Loucy (cell line): Measurements from ENCODE around the gene PLPPR5.

Experiments used
- H2AFZ ChIP-seq: fragments of 200-600 bp; sonication (generic); 2 replicates; pipeline ENCODE4 v1.6.0; 2016; ENCODE audit warnings: antibody characterized with exemption, mild to moderate bottlenecking, low read length, moderate library complexity
- H3F3A ChIP-seq: fragments of 200-600 bp; 2 replicates; pipeline ENCODE4 v1.6.0; 2016; ENCODE audit warnings: antibody characterized with exemption, low read depth, mild to moderate bottlenecking
- H3K27me3 ChIP-seq: fragments of 200-600 bp; sonication (generic); 2 replicates; pipeline ENCODE4 v1.6.1; 2014; ENCODE audit warnings: low read length, mild to moderate bottlenecking; ENCODE audit not compliant: insufficient read depth, poor library complexity, severe bottlenecking
- H3K36me3 ChIP-seq: fragments of 200-600 bp; sonication (generic); 2 replicates; pipeline ENCODE4 v1.6.1; 2016; ENCODE audit warnings: low read length; ENCODE audit not compliant: insufficient read depth
- H3K4me1 ChIP-seq: fragments of 200-600 bp; sonication (generic); 2 replicates; pipeline ENCODE4 v1.5.1; 2014; ENCODE audit warnings: low read length, mild to moderate bottlenecking; ENCODE audit not compliant: insufficient read depth, poor library complexity, severe bottlenecking
- H3K4me2 ChIP-seq: fragments of 200-600 bp; sonication (generic); 2 replicates; pipeline ENCODE4 v1.6.0; 2014; ENCODE audit warnings: antibody characterized with exemption, low read length, low read depth, mild to moderate bottlenecking; ENCODE audit not compliant: poor library complexity, severe bottlenecking
- H3K4me3 ChIP-seq: fragments of 200-600 bp; sonication (generic); 2 replicates; pipeline ENCODE4 v1.5.1; 2014; ENCODE audit warnings: low read length, mild to moderate bottlenecking, mixed read lengths; ENCODE audit not compliant: poor library complexity, severe bottlenecking
- H3K79me2 ChIP-seq: fragments of 200-600 bp; sonication (generic); 2 replicates; pipeline ENCODE4 v1.6.1; 2014; ENCODE audit warnings: low read length; ENCODE audit not compliant: insufficient read depth
- H3K9ac ChIP-seq: fragments of 200-600 bp; sonication (generic); 2 replicates; pipeline ENCODE4 v1.6.0; 2014; ENCODE audit warnings: mild to moderate bottlenecking, low read depth, low read length, moderate library complexity; ENCODE audit not compliant: poor library complexity, severe bottlenecking
- H3K9me2 ChIP-seq: fragments of 200-600 bp; sonication (generic); replicated peaks from 2 replicates; pipeline ENCODE4 v1.6.1; 2016; ENCODE audit warnings: low read depth, low read length, mixed read lengths
- H3K9me3 ChIP-seq: fragments of 200-600 bp; sonication (generic); 2 replicates; pipeline ENCODE4 v1.6.1; 2014; ENCODE audit warnings: mild to moderate bottlenecking, antibody characterized with exemption, low read length, low read depth; ENCODE audit not compliant: insufficient read depth
- H4K20me1 ChIP-seq: fragments of 200-600 bp; sonication (generic); 2 replicates; pipeline ENCODE4 v1.6.0; 2014; ENCODE audit warnings: antibody characterized with exemption, low read length, mild to moderate bottlenecking; ENCODE audit not compliant: insufficient read depth, poor library complexity, severe bottlenecking
- EZH2phosphoT487 ChIP-seq: fragments of 200-600 bp; IDR thresholded peaks from 2 replicates; pipeline ENCODE4 v1.6.1; 2018; ENCODE audit warnings: antibody characterized with exemption, mild to moderate bottlenecking, moderate library complexity, borderline replicate concordance
- TF ChIP-seq, protein P1 (sequence below): fragments of 200-600 bp; sonication (generic); conservative IDR thresholded peaks from 2 replicates; pipeline ENCODE4 v1.5.1; 2014; ENCODE audit warnings: mild to moderate bottlenecking, antibody characterized with exemption, low read length

Gene PLPPR5

GRCh38 chr1:99007366-99007765, 2.7 kb upstream of the PLPPR5 start:
- Histone ChIP-seq H3K9ac (no peak overlapping the region), H3K4me1 (no peaks in the 10 kb centered on the region), H3K4me2 (no peak overlapping the region), H2AFZ (no peak overlapping the region), H3K4me3 (no peak overlapping the region), H3K79me2 (no peaks in the 10 kb centered on the region), H3K36me3 (no peaks in the 10 kb centered on the region), H3K9me3 (no peaks in the 10 kb centered on the region), H3K9me2 (no peaks in the 10 kb centered on the region), H3K27me3 (no peaks in the 10 kb centered on the region), H3F3A (no peaks in the 10 kb centered on the region), H4K20me1 (no peaks in the 10 kb centered on the region)
- TF ChIP-seq EZH2phosphoT487, result no peak
- TF ChIP-seq, protein P1, sequence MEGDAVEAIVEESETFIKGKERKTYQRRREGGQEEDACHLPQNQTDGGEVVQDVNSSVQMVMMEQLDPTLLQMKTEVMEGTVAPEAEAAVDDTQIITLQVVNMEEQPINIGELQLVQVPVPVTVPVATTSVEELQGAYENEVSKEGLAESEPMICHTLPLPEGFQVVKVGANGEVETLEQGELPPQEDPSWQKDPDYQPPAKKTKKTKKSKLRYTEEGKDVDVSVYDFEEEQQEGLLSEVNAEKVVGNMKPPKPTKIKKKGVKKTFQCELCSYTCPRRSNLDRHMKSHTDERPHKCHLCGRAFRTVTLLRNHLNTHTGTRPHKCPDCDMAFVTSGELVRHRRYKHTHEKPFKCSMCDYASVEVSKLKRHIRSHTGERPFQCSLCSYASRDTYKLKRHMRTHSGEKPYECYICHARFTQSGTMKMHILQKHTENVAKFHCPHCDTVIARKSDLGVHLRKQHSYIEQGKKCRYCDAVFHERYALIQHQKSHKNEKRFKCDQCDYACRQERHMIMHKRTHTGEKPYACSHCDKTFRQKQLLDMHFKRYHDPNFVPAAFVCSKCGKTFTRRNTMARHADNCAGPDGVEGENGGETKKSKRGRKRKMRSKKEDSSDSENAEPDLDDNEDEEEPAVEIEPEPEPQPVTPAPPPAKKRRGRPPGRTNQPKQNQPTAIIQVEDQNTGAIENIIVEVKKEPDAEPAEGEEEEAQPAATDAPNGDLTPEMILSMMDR, result no peak

- no peak overlapping the region for H3K4me3 ChIP-seq
- H3K36me3 ChIP-seq, result no peaks in the 10 kb centered on the region
- no peaks in the 10 kb centered on the region for H4K20me1 ChIP-seq
- H3K4me2 ChIP-seq, result no peak overlapping the region
- no peaks in the 10 kb centered on the region for H3K4me1 ChIP-seq
- no peak for TF ChIP-seq EZH2phosphoT487
- TF ChIP-seq, protein P1, result no peak
- H3K9ac ChIP-seq, result no peak overlapping the region
- no peak overlapping the region for H2AFZ ChIP-seq
- no peaks in the 10 kb centered on the region for H3K9me2 ChIP-seq
- H3F3A ChIP-seq, result no peaks in the 10 kb centered on the region
- no peaks in the 10 kb centered on the region for H3K9me3 ChIP-seq
- no peaks in the 10 kb centered on the region for H3K27me3 ChIP-seq
- H3K79me2 ChIP-seq, result no peaks in the 10 kb centered on the region
Measured at GRCh38 chr1:99005537-99005942, 879 bp upstream of the PLPPR5 start.

GRCh38 chr1:99004254-99004860, 304 bp downstream of the PLPPR5 start:
- Histone ChIP-seq H3K9ac (no peak overlapping the region), H3K27me3 (no peaks in the 10 kb centered on the region), H4K20me1 (no peaks in the 10 kb centered on the region), H3K79me2 (no peaks in the 10 kb centered on the region), H2AFZ (no peak overlapping the region), H3K9me3 (no peaks in the 10 kb centered on the region), H3K4me2 (no peak overlapping the region), H3K9me2 (no peaks in the 10 kb centered on the region), H3K36me3 (no peaks in the 10 kb centered on the region), H3K4me1 (no peaks in the 10 kb centered on the region), H3F3A (no peaks in the 10 kb centered on the region), H3K4me3 (no peak overlapping the region)
- TF ChIP-seq, protein P1, result no peak
- no peak for TF ChIP-seq EZH2phosphoT487
